ENCODE data around the gene B3GNT9. TPM values are rescaled to one million over a fixed set of nuclear protein-coding genes. Genes with fewer than 3 reads are reported as not detected.
A peak's percentile ranks its signal among the peaks of the same experiment; 100 is the strongest.

The B3GNT9 gene
- total and polyA plus RNA-seq, 2 of the 8 experiments (the other 6 are each of a cell fraction or from before 2014, with no cell fraction given) = 3.5 to 9.0 TPM

DNA sequence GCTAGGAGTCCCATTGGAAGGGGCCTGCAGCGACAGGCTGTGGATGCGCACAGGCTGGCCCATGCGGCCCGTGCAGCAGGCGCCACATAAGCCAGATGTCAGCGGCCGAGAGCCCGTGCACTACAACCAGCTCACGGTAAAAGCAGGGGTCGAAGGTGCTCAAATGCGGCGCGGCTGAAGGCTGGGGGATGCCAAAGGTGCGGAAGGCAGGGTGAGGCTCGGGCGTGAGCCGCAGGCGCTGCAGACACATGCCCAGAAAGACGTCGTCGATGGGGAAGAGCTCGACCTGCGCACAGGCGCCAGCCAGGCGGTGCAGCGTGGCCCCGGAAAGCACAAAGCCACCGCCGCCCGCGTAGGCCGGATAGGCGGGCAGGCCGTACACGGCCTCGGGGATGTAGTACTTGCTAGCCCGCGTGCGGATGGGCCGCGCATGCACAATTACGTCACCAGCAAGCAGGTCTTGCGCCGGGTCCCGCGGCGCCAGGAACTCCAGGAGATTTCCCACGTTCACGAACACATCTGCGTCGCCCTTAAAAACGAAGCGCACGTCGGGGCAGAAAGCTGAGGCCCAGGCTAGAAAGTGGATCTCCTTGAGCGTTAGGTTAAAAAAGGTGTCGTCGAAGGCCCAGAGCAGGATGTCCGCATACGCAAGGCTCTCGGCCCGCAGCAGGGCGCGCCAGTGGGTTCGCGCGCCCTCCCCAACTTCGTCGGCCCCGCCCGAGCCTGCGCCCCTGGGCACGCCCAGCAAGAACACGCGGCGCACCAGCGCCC lies 1.3 kb downstream of the B3GNT9 start (continued):
- 0 out of 2 replicates have a peak, but pooled peaks have one; percentile 13 for TF ChIP-seq PHF8 (conservative IDR thresholded peaks at IDR 0.05; ENCODE audit: low read depth, low read length)
